GM23338 (cell line): ENCODE results near the gene TSC22D1. TPM values are rescaled to one million over a fixed set of nuclear protein-coding genes. Genes with fewer than 3 reads are reported as not detected.

Source experiments
- ATAC-seq: fragments of 200-7000 bp; cut with Tn5 transposase; 3 replicates; pipeline ENCODE4 v1.9.1; 2020
- DNase-seq: peaks from one replicate; pipeline ENCODE4 v3.0.0-alpha.2; 2015; ENCODE audit warnings: low spot score
- H2AFZ ChIP-seq: fragments of 200-600 bp; sonication (generic); 2 replicates; pipeline ENCODE4 v1.8.0; 2016; ENCODE audit warnings: antibody characterized with exemption, mild to moderate bottlenecking, moderate library complexity
- H3F3A ChIP-seq: fragments of 200-600 bp; sonication (generic); replicated peaks from 2 replicates; pipeline ENCODE4 v1.8.0; 2017; ENCODE audit warnings: antibody characterized with exemption, mixed run types, low read depth
- H3K27ac ChIP-seq: fragments of 200-600 bp; sonication (generic); 2 replicates; pipeline ENCODE4 v1.6.1; 2016; ENCODE audit warnings: low read depth
- H3K27me3 ChIP-seq: fragments of 200-600 bp; sonication (generic); 2 replicates; pipeline ENCODE4 v1.8.0; 2016; ENCODE audit warnings: mild to moderate bottlenecking, mixed run types, moderate library complexity; ENCODE audit not compliant: insufficient read depth
- H3K36me3 ChIP-seq: fragments of 200-600 bp; sonication (generic); 2 replicates; pipeline ENCODE4 v1.8.0; 2016; ENCODE audit warnings: mild to moderate bottlenecking; ENCODE audit not compliant: insufficient read depth
- H3K4me1 ChIP-seq: fragments of 200-600 bp; sonication (generic); 2 replicates; pipeline ENCODE4 v1.8.0; 2016; ENCODE audit warnings: mild to moderate bottlenecking, moderate library complexity; ENCODE audit not compliant: insufficient read depth
- H3K4me2 ChIP-seq: fragments of 200-600 bp; sonication (generic); 2 replicates; pipeline ENCODE4 v1.7.1; 2017; ENCODE audit warnings: mixed run types
- H3K4me3 ChIP-seq: fragments of 200-600 bp; sonication (generic); 2 replicates; pipeline ENCODE4 v1.6.1; 2016; ENCODE audit warnings: mixed run types
- H3K79me2 ChIP-seq: fragments of 200-600 bp; sonication (generic); replicated peaks from 2 replicates; pipeline ENCODE4 v1.8.0; 2017; ENCODE audit warnings: mild to moderate bottlenecking; ENCODE audit not compliant: insufficient read depth
- H3K9me2 ChIP-seq: fragments of 200-600 bp; sonication (generic); 2 replicates; pipeline ENCODE4 v1.8.0; 2017; ENCODE audit not compliant: insufficient read depth
- H4K20me1 ChIP-seq: fragments of 200-600 bp; sonication (generic); replicated peaks from 2 replicates; pipeline ENCODE4 v1.8.0; 2017; ENCODE audit warnings: mild to moderate bottlenecking; ENCODE audit not compliant: insufficient read depth
- H3K27ac Mint-ChIP-seq: 2 replicates; pipeline ENCODE4 v1.8.0; 2020; ENCODE audit warnings: inconsistent platforms, mild to moderate bottlenecking, moderate library complexity, mixed read lengths
- H3K27me3 Mint-ChIP-seq: 3 replicates; pipeline ENCODE4 v1.8.0; 2022; ENCODE audit warnings: low read depth, mild to moderate bottlenecking, moderate library complexity, mixed read lengths, inconsistent platforms; ENCODE audit not compliant: insufficient read depth, poor library complexity
- H3K36me3 Mint-ChIP-seq: 3 replicates; pipeline ENCODE4 v1.8.0; 2021; ENCODE audit warnings: low read depth, mild to moderate bottlenecking, inconsistent platforms, moderate library complexity, mixed read lengths
- H3K4me1 Mint-ChIP-seq: 3 replicates; pipeline ENCODE4 v1.8.0; 2020; ENCODE audit warnings: mild to moderate bottlenecking, inconsistent platforms, mixed read lengths
- H3K4me3 Mint-ChIP-seq: 3 replicates; pipeline ENCODE4 v1.8.0; 2021; ENCODE audit warnings: moderate library complexity, mild to moderate bottlenecking, inconsistent platforms, mixed read lengths
- H3K9me3 Mint-ChIP-seq: 3 replicates; pipeline ENCODE4 v1.8.0; 2020; ENCODE audit warnings: moderate library complexity, mild to moderate bottlenecking, inconsistent platforms, mixed read lengths
- CREB1 ChIP-seq: fragments of 250-450 bp; sonication (Bioruptor Pico); IDR thresholded peaks from 2 replicates; pipeline ENCODE4 v1.5.0; 2020; ENCODE audit warnings: low read depth, mild to moderate bottlenecking, moderate library complexity
- EZH2 ChIP-seq: fragments of 200-600 bp; sonication (generic); IDR thresholded peaks from one replicate; pipeline ENCODE4 v1.8.0; 2017; ENCODE audit warnings: antibody characterized with exemption, mild to moderate bottlenecking, low read depth; ENCODE audit not compliant: unreplicated experiment
- JUNB ChIP-seq: IDR thresholded peaks from one replicate; pipeline ENCODE4 v1.6.1; 2016; ENCODE audit warnings: antibody characterized with exemption; ENCODE audit not compliant: unreplicated experiment
- NANOG ChIP-seq: IDR thresholded peaks from 2 replicates; pipeline ENCODE4 v1.6.1; 2016; ENCODE audit warnings: antibody characterized with exemption, borderline replicate concordance
- POLR2AphosphoS5 ChIP-seq: IDR thresholded peaks from 2 replicates; pipeline ENCODE4 v1.6.1; 2016; ENCODE audit warnings: antibody characterized with exemption, low read depth
- STAT1 ChIP-seq: IDR thresholded peaks from one replicate; pipeline ENCODE4 v1.6.1; 2016; ENCODE audit warnings: antibody characterized with exemption; ENCODE audit not compliant: unreplicated experiment
- ZNF114 ChIP-seq: fragments of 250-450 bp; sonication (Bioruptor Pico); IDR thresholded peaks from 2 replicates; pipeline ENCODE4 v1.5.0; 2020; ENCODE audit warnings: mild to moderate bottlenecking, moderate library complexity
- ZNF331 ChIP-seq: fragments of 250-450 bp; sonication (Bioruptor Pico); IDR thresholded peaks from 2 replicates; pipeline ENCODE4 v1.5.0; 2020; ENCODE audit warnings: low read depth, mild to moderate bottlenecking, moderate library complexity
- polyA plus RNA-seq: library from polyadenylated mRNA; unstranded; fragments of >200 nt; fragmentation: Nextera tagmentation; extraction: Ambion mirVana; gene quantifications from 2 replicates; pipeline ENCODE4 v1.2.1, GENCODE V29; 2016
- total RNA-seq: library from RNA; depleted of rRNA; stranded (reverse); fragments of >200 nt; shearing (Covaris generic); gene quantifications from 2 replicates; pipeline ENCODE4 v1.2.3, GENCODE V29; 2014
- TF ChIP-seq, protein P1 (sequence below), 2 experiments: fragments of 200-600 bp in 1 of 2; sonication (generic) in 1 of 2; conservative IDR thresholded peaks; 2 replicates each; pipeline versions ENCODE4 v1.5.1 to v1.6.1; 2016 to 2017; ENCODE audit warnings: antibody characterized with exemption in 2 of 2, low read depth in 2 of 2, mild to moderate bottlenecking in 2 of 2, moderate library complexity in 1 of 2
- TF ChIP-seq, protein P2 (sequence below): IDR thresholded peaks from one replicate; pipeline ENCODE4 v1.6.1; 2018; ENCODE audit warnings: antibody characterized with exemption; ENCODE audit not compliant: unreplicated experiment
- TF ChIP-seq, protein P3 (sequence below): fragments of 250-450 bp; sonication (Bioruptor Pico); IDR thresholded peaks from 2 replicates; pipeline ENCODE4 v1.5.0; 2020; ENCODE audit warnings: mild to moderate bottlenecking, moderate library complexity

Gene TSC22D1
- total and polyA plus RNA-seq, 2 experiments from 2014 or later = 58.5 to 114 TPM

DNA sequence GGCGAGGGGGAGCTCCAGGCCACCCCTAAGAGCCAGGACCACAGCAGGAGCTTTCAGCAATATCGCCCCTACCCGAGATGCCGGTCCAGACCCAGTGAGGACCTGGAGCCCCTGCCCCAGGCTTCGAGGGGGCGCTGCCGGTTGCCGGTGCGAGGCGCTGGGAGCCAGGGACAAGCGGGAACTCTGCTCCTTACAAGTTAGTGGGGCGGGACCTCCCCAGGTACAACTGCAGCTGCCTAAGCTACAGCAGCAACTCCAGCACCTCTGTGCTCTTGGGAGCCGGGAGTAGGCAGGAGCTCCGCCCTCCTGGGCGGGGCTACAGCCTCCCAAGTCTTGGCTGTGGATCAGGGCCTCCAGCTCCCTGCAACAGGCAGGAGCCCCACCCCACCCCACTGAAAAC lies 15.2 kb upstream of the TSC22D1 start (continued):
- TF ChIP-seq, protein P1, sequence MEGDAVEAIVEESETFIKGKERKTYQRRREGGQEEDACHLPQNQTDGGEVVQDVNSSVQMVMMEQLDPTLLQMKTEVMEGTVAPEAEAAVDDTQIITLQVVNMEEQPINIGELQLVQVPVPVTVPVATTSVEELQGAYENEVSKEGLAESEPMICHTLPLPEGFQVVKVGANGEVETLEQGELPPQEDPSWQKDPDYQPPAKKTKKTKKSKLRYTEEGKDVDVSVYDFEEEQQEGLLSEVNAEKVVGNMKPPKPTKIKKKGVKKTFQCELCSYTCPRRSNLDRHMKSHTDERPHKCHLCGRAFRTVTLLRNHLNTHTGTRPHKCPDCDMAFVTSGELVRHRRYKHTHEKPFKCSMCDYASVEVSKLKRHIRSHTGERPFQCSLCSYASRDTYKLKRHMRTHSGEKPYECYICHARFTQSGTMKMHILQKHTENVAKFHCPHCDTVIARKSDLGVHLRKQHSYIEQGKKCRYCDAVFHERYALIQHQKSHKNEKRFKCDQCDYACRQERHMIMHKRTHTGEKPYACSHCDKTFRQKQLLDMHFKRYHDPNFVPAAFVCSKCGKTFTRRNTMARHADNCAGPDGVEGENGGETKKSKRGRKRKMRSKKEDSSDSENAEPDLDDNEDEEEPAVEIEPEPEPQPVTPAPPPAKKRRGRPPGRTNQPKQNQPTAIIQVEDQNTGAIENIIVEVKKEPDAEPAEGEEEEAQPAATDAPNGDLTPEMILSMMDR (conservative IDR thresholded peaks at IDR 0.05; ENCODE audit: low read depth in 2 of 2) = no peak
- TF ChIP-seq EZH2 (no peak), NANOG (no peak), POLR2AphosphoS5 (no peak), STAT1 (no peak), JUNB (no peak)
- TF ChIP-seq, protein P2, sequence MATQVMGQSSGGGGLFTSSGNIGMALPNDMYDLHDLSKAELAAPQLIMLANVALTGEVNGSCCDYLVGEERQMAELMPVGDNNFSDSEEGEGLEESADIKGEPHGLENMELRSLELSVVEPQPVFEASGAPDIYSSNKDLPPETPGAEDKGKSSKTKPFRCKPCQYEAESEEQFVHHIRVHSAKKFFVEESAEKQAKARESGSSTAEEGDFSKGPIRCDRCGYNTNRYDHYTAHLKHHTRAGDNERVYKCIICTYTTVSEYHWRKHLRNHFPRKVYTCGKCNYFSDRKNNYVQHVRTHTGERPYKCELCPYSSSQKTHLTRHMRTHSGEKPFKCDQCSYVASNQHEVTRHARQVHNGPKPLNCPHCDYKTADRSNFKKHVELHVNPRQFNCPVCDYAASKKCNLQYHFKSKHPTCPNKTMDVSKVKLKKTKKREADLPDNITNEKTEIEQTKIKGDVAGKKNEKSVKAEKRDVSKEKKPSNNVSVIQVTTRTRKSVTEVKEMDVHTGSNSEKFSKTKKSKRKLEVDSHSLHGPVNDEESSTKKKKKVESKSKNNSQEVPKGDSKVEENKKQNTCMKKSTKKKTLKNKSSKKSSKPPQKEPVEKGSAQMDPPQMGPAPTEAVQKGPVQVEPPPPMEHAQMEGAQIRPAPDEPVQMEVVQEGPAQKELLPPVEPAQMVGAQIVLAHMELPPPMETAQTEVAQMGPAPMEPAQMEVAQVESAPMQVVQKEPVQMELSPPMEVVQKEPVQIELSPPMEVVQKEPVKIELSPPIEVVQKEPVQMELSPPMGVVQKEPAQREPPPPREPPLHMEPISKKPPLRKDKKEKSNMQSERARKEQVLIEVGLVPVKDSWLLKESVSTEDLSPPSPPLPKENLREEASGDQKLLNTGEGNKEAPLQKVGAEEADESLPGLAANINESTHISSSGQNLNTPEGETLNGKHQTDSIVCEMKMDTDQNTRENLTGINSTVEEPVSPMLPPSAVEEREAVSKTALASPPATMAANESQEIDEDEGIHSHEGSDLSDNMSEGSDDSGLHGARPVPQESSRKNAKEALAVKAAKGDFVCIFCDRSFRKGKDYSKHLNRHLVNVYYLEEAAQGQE = no peak

DNA sequence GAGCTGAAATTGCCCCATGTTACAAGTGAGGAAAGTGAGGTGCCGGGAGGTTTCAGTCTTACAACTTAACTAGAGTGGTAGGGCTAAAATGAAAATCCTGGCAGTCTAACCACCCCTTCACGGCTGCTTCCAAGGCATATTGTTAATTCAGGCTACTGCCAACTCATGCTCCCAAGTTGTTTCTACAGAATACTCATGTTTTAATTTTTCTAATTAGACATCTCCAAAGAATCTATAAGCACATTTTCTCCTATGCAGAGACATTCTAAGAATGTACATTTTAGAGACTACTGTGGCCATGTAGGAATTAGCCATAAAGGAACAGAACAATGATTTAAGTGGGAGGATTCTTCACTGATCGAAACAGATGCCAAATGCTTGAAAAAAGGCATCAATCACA lies 7.0 kb upstream of the TSC22D1 start:
- Histone ChIP-seq H3K4me1 (peaks cover 6% of the 10 kb centered on the region), H3K36me3 (no peaks in the 10 kb centered on the region), H3F3A (peaks cover under 1% of the 10 kb centered on the region; the same call in 1 of the 2 replicates), H4K20me1 (no peaks in the 10 kb centered on the region), H3K79me2 (no peaks in the 10 kb centered on the region), H3K27me3 (no peaks in the 10 kb centered on the region), H3K4me3 (no peak overlapping the region), H3K27ac (no peak overlapping the region), H2AFZ (no peak overlapping the region), H3K9me2 (no peaks in the 10 kb centered on the region), H3K4me2 (no peak overlapping the region)
- H3K4me1 Mint-ChIP-seq = peaks cover 32% of the 10 kb centered on the region
- H3K36me3 Mint-ChIP-seq = no peaks in the 10 kb centered on the region
- ATAC-seq = no peak
- no peaks in the 10 kb centered on the region for H3K9me3 Mint-ChIP-seq
- no peak overlapping the region for H3K4me3 Mint-ChIP-seq
- no peak for DNase-seq
- H3K27me3 Mint-ChIP-seq = peaks cover 11% of the 10 kb centered on the region
- H3K27ac Mint-ChIP-seq = no peak overlapping the region
- TF ChIP-seq JUNB (no peak), EZH2 (no peak), POLR2AphosphoS5 (no peak), STAT1 (no peak), CREB1 (no peak), ZNF114 (no peak), ZNF331 (CRISPR knock-in tag) (no peak)
- TF ChIP-seq, protein P1 (conservative IDR thresholded peaks at IDR 0.05; ENCODE audit: low read depth in 2 of 2) = no peak
- TF ChIP-seq, protein P3, sequence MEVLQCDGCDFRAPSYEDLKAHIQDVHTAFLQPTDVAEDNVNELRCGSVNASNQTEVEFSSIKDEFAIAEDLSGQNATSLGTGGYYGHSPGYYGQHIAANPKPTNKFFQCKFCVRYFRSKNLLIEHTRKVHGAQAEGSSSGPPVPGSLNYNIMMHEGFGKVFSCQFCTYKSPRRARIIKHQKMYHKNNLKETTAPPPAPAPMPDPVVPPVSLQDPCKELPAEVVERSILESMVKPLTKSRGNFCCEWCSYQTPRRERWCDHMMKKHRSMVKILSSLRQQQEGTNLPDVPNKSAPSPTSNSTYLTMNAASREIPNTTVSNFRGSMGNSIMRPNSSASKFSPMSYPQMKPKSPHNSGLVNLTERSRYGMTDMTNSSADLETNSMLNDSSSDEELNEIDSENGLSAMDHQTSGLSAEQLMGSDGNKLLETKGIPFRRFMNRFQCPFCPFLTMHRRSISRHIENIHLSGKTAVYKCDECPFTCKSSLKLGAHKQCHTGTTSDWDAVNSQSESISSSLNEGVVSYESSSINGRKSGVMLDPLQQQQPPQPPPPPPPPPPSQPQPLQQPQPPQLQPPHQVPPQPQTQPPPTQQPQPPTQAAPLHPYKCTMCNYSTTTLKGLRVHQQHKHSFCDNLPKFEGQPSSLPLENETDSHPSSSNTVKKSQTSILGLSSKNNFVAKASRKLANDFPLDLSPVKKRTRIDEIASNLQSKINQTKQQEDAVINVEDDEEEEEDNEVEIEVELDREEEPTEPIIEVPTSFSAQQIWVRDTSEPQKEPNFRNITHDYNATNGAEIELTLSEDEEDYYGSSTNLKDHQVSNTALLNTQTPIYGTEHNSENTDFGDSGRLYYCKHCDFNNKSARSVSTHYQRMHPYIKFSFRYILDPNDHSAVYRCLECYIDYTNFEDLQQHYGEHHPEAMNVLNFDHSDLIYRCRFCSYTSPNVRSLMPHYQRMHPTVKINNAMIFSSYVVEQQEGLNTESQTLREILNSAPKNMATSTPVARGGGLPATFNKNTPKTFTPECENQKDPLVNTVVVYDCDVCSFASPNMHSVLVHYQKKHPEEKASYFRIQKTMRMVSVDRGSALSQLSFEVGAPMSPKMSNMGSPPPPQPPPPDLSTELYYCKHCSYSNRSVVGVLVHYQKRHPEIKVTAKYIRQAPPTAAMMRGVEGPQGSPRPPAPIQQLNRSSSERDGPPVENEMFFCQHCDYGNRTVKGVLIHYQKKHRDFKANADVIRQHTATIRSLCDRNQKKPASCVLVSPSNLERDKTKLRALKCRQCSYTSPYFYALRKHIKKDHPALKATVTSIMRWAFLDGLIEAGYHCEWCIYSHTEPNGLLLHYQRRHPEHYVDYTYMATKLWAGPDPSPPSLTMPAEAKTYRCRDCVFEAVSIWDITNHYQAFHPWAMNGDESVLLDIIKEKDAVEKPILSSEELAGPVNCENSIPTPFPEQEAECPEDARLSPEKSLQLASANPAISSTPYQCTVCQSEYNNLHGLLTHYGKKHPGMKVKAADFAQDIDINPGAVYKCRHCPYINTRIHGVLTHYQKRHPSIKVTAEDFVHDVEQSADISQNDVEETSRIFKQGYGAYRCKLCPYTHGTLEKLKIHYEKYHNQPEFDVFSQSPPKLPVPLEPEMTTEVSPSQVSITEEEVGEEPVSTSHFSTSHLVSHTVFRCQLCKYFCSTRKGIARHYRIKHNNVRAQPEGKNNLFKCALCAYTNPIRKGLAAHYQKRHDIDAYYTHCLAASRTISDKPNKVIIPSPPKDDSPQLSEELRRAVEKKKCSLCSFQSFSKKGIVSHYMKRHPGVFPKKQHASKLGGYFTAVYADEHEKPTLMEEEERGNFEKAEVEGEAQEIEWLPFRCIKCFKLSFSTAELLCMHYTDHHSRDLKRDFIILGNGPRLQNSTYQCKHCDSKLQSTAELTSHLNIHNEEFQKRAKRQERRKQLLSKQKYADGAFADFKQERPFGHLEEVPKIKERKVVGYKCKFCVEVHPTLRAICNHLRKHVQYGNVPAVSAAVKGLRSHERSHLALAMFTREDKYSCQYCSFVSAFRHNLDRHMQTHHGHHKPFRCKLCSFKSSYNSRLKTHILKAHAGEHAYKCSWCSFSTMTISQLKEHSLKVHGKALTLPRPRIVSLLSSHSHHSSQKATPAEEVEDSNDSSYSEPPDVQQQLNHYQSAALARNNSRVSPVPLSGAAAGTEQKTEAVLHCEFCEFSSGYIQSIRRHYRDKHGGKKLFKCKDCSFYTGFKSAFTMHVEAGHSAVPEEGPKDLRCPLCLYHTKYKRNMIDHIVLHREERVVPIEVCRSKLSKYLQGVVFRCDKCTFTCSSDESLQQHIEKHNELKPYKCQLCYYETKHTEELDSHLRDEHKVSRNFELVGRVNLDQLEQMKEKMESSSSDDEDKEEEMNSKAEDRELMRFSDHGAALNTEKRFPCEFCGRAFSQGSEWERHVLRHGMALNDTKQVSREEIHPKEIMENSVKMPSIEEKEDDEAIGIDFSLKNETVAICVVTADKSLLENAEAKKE = no peak
